Measurements from ENCODE around the gene DPY19L1.

DNA sequence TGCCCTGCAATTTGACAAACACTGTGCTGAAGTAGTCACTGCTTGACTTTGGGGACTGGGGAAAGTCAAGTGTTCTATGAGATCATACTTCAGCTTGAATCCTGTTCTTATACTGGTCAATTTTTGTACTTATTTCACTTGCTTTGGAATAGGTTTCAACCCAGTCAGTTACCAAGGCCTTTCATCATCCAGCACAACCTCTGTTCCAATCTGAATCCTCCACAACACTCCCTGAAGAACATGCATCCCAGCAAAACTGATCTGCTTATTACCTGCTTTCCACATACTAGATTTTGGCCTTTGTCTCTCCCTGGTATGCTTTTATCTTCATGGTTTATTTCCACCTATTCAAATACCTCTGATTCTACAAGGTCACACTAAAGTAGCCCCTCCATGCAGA lies 29.5 kb downstream of the DPY19L1 start:
- TF ChIP-seq CTCF (conservative IDR thresholded peaks at IDR 0.05), result no peak
- no peak for TF ChIP-seq EZH2 (IDR thresholded peaks at IDR 0.05; ENCODE audit: low read depth)

All from PC-9 (cell line).